ENCODE measurements around the gene PDE7B. TPM values are rescaled to one million over a fixed set of nuclear protein-coding genes. Genes with fewer than 3 reads are reported as not detected.

The PDE7B gene
- total and polyA plus RNA-seq, 10 donors, result 0.54 to 4.6 (median 1.5) TPM

- H3K27me3 ChIP-seq (replicated peaks in 1 of 7), result no peaks in the 10 kb centered on the region
- H3K4me1 ChIP-seq, result no peaks in the 10 kb centered on the region
- H3K27ac ChIP-seq, result no peak overlapping the region
- 81 to 93% (median 89%) methylated on average over 5 of the region's 5 CpGs for WGBS, 5 donors
- H3K9me3 ChIP-seq, result no peaks in the 10 kb centered on the region
- no peak for TF ChIP-seq POLR2AphosphoS5 (IDR thresholded peaks at IDR 0.05)
- TF ChIP-seq POLR2A (IDR thresholded peaks at IDR 0.05), result no peak
- no peak for TF ChIP-seq CTCF (IDR thresholded peaks at IDR 0.05 in 8 of 11, conservative IDR thresholded peaks at IDR 0.05 in 3 of 11)
- intact Hi-C loops (cut with DNase I; ENCODE audit: low total_unique reads), result no loop called here
- no peak overlapping the region for H3K4me3 ChIP-seq
- DNase-seq, result no peak
- no peaks in the 10 kb centered on the region for H3K36me3 ChIP-seq
Measured at GRCh38 chr6:136073216-136073615, 221.7 kb downstream of the PDE7B start.

GRCh38 chr6:136076496-136076895 lies 225.0 kb downstream of the PDE7B start:
- H3K27me3 ChIP-seq (replicated peaks in 1 of 7), result no peaks in the 10 kb centered on the region
- H3K9me3 ChIP-seq, result no peaks in the 10 kb centered on the region
- 89 to 95% (median 90%) methylated on average over 3 of the region's 3 CpGs for WGBS, 5 donors

GRCh38 chr6:136077834-136078576 lies 226.5 kb downstream of the PDE7B start:
- Histone ChIP-seq H3K4me1 (no peaks in the 10 kb centered on the region), H3K36me3 (no peaks in the 10 kb centered on the region), H3K27ac (no peak overlapping the region), H3K27me3 (replicated peaks in 1 of 7) (no peaks in the 10 kb centered on the region), H3K9me3 (no peaks in the 10 kb centered on the region), H3K4me3 (no peak overlapping the region)
- intact Hi-C loops (cut with DNase I; ENCODE audit: low total_unique reads), result no loop called here
- no peak for TF ChIP-seq POLR2AphosphoS5 (IDR thresholded peaks at IDR 0.05)
- no peak for TF ChIP-seq CTCF (IDR thresholded peaks at IDR 0.05 in 8 of 11, conservative IDR thresholded peaks at IDR 0.05 in 3 of 11)
- no peak for TF ChIP-seq POLR2A (IDR thresholded peaks at IDR 0.05)
- no peak for DNase-seq
- 82 to 87% (median 84%) methylated on average over 5 of the region's 5 CpGs for WGBS, 5 donors

More at GRCh38 chr6:136076496-136076895, 225.0 kb downstream of the PDE7B start:
- no peak for TF ChIP-seq POLR2AphosphoS5 (IDR thresholded peaks at IDR 0.05)
- Histone ChIP-seq H3K36me3 (no peaks in the 10 kb centered on the region), H3K4me3 (no peak overlapping the region), H3K4me1 (no peaks in the 10 kb centered on the region), H3K27ac (no peak overlapping the region)
- DNase-seq, result no peak
- intact Hi-C loops (cut with DNase I; ENCODE audit: low total_unique reads), result no loop called here

GRCh38 chr6:136079701-136080565 lies 228.4 kb downstream of the PDE7B start:
- no peak for TF ChIP-seq CTCF (IDR thresholded peaks at IDR 0.05 in 8 of 11, conservative IDR thresholded peaks at IDR 0.05 in 3 of 11)
- 75 to 83% (median 77%) methylated on average over 6 of the region's 6 CpGs for WGBS, 5 donors

More at GRCh38 chr6:136079701-136080565, 228.4 kb downstream of the PDE7B start:
- no peaks in the 10 kb centered on the region for H3K9me3 ChIP-seq
- no peaks in the 10 kb centered on the region for H3K36me3 ChIP-seq
- H3K27ac ChIP-seq, result no peak overlapping the region
- H3K4me1 ChIP-seq, result no peaks in the 10 kb centered on the region
- H3K4me3 ChIP-seq, result no peak overlapping the region
- intact Hi-C loops (cut with DNase I; ENCODE audit: low total_unique reads), result no loop called here
- no peak for DNase-seq
- no peaks in the 10 kb centered on the region for H3K27me3 ChIP-seq (replicated peaks in 1 of 7)
